RPMI8226 (cell line): ENCODE results near the gene CIB4.

Experiments used
- DNase-seq: peaks from one replicate; pipeline ENCODE4 v3.0.0-alpha.2; 2015

CIB4 gene

DNA sequence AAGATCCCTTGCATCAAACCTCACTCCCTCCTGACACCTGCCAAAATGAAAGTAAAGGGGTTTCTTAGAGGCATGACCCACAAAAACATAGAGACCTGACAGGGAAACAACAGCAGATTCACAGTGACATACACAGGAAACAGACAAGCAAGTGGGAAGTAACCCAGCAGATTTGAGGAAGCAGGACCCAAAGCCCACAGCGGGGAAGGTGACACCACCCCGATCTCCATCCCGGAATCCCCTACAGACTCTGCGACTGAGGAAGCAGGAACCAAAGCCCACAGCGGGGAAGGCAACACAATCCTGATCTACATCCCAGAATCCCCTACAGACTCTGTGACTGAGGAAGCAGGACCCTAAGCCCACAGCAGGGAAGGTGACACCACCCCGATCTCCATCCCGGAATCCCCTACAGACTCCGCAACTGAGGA, 21.6 kb downstream of the CIB4 start:
- DNase-seq: no peak

DNA sequence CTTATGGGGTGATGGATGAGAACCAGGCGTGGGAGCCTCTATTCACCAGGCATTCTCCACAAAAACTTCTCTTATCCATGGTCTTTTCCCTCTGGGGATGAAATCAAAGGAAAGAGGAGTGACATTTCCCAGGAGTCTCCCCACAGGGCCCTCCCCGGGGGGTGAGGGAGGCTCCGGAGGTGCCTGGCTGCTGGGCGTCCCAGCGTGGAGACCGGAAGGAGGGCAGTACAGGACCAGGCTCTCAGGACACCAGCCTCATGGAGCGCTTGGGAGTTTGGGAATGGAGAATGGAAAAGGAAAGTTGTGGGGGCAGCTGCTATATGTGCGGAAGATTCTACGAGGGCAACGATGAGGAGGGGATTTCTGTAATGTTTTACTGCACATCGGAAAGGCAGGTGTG, 22.1 kb downstream of the CIB4 start:
- DNase-seq: no peak

DNA sequence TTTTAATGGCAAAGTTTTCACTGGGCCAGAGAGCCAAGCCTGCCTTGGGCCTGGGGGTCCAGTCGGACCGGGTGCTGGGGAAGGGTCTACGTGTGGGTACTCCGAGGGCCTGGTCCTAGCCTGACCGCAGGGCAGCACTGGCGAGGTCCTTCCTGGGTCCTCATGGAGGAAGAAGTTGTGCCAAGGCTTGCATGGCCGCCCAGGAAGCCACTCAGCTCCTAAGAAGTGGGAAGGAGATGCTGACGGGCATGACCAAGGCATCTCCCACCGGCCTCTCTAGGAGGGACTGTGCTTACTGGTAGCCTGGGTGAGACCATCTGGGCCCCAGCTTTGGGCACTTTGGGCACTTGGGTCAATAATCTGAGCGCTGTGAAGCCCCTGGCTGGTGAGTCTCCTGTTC, 22.6 kb downstream of the CIB4 start:
- no peak for DNase-seq

DNA sequence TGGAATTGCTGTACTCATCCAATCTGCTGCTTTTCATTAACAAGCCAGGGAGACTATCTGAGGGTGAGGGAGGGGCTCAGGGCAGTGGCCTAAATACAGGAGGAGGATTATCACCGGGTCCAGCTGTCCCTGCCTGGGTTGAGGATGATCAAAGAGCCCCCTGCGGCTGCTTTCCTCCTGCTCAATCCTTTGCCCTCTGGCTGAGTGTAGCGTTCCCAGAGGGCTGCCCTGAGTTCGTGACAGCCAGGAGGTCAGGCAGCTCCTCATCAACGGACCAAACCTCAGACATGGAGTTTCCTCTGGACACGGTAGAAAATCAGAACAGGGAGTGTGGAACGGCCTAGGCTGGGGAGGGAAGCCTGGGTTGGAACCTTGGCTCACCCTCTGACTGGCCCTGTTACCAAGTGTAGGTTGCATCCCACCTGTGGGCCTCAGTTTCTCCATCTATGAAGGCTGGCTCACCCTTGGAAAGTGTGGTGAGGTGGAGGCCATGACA, 23.5 kb downstream of the CIB4 start:
- DNase-seq: no peak

DNA sequence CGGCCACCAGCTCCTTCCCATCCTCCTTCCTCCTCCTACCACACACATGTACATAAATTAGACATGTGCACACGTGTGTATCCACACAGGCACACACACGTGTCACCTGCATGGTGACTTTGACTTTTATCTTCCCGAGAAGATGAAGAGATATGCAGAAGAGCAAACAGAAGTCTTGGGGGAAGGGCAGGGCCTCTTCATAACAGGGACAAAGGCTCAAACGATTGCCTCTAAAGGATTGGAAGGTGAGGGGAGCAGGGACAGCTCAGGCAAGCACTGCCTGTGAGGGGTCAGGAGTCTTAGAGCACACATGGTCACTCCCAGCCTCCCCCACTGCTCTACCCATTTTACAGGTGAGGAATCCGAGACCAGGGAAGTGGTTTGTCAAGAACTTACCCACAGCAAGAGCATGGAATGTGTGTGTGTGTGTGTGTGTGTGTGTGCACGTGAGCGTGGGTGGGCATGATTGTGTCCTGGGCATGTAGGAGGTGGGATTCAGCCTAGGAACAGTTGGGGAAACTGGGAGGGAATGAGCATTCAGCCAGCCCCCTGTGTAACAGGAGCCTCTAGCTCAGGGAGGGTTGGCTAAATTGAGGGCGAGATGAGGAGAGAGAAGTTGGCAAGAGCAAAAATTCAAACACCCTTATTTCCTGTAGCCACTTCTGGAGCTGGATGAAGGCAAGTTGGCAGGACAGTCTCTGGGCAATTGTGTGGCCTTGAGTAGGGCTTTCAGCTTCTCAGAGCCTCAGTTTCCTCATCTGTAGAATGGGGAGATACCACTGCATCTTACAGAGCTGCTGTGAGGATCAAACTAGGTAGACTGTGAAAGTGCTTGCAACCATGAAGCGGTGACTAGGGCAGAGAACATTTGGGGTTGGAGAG, 24.2 kb downstream of the CIB4 start:
- DNase-seq: no peak

DNA sequence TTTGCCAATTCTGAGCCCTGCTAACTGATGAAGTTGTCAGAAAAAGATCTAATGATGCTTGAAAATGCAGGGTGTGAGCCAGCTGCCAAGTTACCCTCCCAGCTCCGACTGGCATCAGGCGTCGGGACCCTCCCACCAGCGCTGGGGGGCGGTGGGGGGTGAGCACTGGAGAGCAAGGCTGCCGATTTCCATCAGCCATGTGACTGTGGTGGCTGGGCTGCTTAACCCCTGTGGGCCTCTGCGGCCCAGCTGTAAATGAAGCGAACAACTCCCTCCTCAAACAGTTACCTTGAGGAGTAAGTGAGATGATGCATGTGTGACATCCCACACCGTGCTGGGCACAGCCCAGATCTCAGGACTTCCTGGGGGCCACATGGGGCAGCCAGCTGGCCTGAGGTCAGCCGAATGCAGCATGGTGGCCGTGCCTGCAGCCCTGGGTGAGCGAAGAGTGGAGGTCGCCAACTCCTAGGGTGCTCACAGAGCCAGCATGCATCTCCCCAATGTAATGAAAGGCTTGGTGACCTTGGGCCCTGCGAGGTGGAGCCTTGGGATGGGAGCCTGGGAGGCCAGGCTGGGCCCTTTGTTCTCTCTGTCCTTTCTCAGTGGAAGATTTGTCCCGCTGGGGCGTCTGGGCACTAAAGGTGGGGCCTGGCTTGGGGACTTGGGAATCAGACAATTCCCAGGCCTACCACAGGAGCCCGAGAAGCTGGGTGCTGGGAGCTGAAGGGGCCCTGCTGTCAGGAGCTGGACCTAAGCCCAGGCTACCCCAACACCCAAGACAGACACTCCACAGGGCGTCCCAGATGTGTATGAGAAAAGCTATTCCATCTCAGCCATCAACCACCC, 25.1 kb downstream of the CIB4 start:
- no peak for DNase-seq

DNA sequence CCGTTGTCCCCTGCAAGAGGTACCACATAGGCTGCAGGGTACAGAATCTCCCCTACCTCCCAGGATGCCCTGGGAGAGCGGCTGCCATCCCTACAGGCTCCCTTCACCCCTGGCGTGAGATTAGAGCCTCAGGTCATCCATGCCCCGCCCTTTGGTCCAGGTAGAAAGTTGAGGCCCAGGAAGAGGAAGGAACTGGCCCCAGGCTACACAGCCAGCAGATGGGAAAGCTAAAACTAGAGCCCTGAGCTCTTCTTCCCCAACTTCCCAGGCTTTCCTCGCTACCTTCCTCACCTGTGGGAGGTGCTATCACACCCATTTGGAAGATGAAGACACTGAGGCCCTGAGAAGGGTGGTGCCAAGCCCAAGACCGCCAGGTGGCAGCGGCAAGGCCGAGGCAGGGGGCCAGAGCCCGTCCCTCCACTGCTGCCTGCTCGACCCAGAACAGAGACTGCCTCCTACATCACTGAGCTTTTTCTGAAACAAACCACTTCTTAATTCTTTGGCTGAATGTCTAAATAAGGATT, 25.8 kb downstream of the CIB4 start:
- peak; percentile 61 for DNase-seq

DNA sequence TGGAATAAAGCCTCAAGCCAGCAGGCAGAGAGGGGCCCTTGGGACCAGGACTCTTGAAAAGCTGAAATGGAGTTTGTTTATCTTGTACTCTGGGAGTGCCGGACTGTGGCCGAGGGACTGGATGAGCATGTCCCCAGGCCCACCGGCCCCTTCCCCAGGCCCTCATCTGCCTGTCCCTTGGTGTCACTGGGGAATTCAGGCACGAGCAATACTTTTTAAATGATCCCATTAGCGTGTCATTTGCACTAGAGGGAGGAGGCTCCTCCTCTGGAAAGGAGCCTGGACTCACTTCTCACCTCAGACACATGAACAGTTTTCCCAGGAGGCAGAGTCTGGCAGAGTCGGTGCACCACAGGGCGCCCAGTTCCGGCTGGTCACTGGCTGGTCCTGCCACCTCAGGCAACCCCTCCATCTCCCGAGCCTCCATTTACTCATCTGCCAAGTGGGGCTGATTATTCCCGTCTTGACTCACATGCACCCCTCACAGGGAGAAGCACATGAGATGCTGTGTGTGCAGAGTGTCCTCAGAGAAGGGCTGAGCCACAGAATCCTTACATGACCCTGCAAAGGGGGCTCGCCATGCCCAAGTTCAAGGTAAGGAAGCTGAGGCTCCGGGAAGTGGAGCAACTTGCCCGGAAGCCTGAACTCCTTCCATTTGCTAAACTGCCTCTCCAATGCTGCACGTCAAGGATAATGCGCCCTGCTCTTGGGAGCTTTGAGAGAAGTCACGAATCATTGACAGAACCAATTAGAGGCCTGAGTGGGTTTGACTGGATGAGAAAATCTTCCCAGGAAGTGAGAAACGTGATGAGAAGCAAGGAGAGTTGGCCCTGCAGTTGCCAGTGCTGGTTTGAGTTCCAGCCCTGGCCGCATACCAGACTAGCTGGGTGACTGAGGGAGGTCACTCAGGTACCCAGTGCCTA, 26.7 kb downstream of the CIB4 start:
- DNase-seq: no peak

DNA sequence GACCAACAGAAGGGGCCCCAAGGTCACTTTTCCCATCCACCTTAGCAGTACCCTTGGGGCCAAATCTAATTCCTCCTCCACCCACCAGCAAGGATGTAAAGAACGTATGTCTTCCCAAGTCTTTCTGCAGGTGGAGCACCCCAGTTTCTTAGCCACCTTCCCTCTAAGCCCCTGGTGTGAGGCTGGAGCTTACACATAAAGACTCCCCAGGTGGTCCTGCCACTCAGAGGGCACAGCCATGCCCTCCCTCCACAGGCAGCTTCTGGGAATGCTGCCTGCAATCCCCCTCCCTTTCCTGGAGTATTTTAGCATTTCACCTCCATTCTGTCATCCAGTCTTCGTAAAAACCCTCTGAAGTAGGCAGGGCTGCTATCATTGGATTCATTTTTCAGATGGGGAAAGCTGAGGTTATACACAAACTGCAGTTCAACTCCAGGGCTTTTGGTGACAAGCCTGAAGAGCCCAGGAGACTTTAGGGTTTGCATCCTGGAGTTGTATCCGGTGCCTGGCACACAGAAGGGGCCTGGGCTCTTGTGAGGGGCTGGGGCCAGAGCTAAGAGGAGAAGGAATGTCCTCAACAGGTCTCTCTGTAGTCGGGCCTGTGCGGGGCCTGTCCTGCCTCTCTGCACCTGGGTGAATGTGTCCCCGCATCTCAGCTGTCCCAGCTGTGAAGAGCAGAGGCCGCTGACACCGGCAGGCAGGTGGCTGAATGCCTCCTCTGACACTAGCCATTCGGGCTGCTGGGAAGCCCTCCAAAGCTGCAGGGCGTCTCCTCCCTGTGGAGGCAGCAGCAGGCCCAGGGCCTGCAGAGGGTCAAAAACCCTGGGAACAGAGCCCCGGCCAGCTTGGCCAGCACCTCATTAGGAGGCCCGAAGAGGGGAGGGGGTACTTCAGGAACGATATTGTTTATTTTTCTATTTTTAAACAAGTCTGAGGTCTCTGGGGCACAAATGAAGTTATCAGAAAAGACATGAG, 27.6 kb downstream of the CIB4 start:
- DNase-seq: no peak

DNA sequence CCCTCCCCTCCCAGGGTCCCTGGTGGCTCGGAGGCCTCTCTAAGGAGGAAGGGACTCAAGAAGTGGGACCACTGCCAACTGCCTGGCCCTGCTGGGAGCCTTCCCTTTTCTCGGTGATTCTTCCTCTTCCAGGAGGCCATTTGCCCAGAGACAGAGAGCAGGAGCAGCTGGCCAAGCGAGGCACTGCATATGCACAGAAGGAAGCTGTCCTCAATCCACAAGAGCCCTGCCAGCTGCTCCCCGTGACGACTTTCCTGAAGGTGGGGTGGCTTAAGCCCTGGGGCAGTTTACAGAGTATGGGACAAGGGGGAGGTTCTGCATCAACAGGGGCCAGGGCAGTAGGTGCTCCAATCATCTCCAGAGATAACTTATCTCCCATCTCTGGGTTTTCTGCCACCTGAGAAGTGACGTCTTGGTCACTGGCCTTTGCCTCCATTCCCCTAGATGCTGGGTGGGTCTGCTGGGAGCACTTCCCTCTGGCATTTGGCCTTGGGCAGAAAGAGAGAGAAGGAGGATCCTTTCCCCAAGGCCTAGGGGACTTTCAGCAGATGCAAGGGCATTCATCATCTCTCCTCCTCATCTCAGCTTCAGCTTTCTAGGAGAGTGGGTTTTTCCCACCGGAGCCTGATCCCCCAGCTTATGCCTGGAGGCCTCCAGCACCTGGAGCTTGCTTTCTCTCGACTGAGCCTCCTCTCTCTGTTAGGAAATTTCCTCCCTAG, 28.5 kb downstream of the CIB4 start:
- no peak for DNase-seq

DNA sequence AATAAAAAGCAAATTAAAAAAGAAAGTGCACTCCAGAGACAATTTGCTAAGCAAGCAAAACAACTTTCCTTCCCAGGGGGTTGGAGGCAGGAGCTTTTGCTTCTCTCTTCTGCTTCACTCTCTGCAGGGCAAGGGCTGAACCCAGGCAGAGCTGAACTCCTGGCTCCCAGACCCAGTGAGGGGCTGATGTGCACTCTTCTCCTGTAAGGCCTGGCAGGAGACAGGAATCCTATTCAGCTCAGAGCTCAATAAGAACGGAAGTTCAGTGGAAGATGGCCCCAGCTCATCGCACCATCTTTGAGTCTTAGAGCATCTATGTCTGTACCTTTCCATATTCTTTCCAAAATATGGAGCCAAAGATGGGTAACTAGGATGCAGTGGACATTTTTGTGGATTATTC, 29.1 kb downstream of the CIB4 start:
- DNase-seq: no peak

DNA sequence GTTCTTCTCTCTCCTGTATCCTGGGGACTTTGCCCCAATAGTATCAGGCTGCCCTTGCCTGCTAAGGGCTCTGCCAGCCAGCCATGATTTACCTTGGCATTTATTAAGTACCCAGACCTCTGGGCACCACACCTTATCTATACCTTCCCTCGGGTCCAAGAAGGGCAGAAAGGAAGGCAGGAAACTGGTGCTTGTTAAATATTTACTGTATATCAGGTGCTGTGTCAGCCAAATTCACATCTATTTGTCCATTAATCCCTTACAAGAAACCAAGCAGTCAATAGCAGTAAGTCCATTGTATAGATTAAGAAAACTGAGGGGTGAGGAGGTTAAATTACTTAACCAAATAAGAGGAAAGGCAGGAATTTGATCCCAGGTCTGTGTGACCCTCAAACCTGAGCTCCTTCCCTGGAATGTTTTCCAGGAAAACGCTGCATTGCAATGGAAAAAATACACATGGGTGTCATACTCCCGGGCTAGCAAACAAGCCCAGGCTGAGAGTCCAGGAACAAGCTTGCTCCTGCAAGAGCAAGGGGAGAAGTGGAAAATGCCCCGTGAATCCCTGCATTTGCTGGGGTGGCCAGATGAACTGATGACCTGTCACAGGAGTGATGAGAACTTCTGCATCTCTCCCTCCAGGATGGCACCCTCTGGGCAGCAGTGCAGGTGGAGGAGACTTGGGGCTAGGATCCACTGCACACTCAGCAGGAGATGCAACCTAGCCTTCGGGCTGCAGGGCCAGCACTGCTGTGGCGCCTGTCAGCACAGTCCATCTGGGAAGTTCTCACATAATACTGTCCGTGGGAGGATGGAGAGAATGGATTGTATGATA, 30.4 kb downstream of the CIB4 start:
- no peak for DNase-seq

DNA sequence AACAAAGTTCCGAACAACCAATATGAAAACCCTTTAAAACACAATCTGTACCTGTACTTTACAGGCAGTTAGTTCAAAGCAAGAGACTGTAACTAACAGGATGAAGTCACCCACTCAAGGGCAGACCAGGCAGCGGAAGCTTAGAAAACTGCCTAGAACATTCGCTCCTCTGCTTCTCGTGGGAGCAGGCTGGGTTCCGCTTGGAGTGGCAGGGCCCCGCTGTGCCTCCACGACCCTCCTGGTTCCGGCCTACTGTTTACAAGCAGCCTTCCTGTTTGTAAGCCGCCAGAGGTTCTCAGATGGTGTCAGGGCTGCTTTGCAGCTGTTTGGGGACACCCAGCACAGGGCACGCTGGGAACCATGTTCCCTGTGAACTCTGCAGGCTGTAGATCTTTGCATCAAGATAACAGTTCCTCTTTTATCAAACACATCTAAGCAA, 31.3 kb downstream of the CIB4 start:
- DNase-seq: no peak

DNA sequence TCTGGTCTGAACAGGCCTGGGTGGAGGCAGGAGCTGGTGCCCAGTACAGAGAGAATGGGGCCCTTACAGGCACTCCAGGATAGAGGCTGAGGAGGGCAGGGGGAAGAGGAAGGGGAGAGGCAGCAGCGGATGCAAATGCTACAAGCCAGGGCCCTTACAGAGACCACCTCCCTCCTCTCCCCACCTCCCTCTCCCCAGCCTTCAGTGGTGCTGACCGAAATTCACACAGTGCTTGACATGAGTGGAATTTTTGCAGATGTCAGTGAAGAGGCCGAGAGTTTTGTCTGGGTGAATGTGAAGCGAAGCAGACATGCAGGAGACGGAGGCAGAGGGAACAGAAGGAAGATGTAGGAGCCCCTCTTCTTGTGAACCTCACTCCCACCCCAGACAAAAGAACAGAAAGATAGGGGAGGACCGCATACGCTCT, 31.9 kb downstream of the CIB4 start:
- DNase-seq: no peak

DNA sequence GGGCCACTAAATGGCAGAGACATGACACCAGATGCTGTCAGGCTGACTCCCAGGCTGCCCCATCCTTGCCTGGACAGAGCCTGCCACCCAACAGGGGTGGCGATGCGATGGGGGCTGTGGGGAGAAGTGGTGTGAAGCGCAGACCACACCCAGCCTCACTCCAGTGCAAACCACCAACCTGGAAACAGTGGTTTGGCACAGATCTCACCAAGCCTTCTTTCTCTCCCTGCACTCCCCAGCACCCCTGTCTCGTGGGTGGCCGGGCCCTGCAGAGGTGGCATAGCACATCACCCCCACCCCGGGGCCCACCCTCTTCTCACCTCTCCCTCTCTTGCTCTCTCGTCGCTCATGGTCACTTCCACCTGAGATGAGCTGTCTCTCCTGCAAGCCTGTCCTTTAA, 32.6 kb downstream of the CIB4 start:
- no peak for DNase-seq

DNA sequence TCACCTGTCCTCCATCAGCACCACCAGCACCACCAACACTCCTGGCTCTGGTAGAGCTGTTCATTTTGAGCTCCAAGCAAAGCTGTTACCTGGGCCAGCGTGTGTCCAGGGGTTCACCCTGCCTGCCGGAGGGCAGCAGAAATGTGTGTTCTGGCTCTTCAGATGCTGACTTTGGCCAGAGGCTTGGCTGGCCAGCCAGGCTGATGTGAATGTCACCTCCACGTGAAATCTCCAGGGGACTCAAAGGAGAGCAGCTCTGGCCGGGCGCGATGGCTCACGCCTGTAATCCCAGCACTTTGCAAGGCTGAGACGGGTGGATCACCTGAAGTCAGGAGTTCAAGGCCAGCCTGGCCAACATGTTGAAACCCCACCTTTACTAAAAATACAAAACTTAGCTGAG, 33.5 kb downstream of the CIB4 start:
- DNase-seq: no peak

DNA sequence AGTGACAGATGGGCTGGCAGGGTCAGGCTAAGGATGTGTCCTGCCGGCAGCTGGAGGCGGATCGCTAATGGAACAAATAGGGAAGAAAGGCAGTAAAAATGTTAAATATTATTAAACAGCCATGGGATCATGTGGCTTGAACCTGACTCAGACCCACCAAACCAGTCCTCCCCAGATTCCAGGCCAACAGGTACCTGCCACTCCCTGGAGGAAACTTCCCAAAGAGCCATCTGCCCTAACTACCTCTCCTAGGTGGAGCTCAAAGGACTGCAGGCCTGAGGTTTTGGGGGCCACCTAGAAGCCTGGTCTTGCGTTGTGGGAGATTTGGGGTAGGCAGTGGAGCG, 34.3 kb downstream of the CIB4 start:
- DNase-seq: no peak

DNA sequence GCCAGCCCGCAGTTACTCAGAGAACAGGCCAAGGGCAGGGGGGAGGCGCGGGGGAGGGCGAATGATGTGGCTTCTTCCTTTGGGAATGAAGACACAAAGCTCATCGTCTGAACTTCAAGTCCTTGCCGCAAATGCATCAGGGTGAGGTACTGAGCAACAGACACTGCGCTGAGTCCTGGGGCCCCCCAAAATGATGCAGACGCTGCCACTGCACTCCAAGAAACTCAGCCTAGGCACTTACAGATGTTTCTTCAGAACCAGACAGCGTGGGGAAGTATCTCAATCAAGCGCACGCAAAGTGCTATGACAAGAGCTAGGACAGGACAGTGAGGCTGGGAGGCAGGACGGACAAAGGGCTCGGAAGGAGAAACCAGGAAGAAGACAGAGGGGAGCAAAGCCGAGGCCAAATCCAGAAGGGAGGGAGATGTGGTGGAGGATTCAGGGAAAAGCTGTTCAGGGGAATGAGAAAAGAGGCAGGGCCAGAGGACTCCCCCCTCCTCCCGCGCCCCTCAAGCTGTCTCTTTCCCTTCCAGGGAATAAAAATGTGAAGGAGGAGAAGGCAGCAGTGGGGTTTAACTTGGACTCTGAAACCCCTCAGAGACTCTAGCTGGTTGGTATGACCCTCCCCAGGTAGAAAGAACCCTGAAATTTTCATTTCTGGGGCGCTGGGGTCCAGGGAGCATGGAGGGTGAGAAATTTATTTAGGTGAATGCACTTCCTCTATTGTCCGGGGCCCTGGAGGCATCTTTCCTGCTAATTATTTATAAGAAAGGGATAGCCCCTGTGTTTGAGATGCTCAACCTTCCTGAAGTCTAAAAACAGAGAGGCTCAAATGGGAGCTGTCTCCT, 34.9 kb downstream of the CIB4 start:
- no peak for DNase-seq
